DMS53 (cell line): ENCODE data around the gene CARNS1.
"Not testable (repeated sequence)": the region's sequence is repeated elsewhere in the genome, so short reads cannot be mapped to it uniquely, and the experiment has no call there.

Experiments used
- DNase-seq: peaks from one replicate; lab custom pipeline; 2025; lab: John Stamatoyannopoulos, UW

The CARNS1 gene

GRCh38 chr11:67396587-67397389 is 18.7 kb upstream of the CARNS1 start:
- peak; percentile 57 for DNase-seq

GRCh38 chr11:67397536-67397935 is 17.9 kb upstream of the CARNS1 start:
- no peak for DNase-seq

- no peak for DNase-seq
Measured at GRCh38 chr11:67397986-67398660, 17.4 kb upstream of the CARNS1 start.

GRCh38 chr11:67398661-67399563 is 16.6 kb upstream of the CARNS1 start:
- DNase-seq = no peak

- no peak for DNase-seq
Measured at GRCh38 chr11:67400251-67400941, 15.1 kb upstream of the CARNS1 start.

- peak; percentile 43 for DNase-seq
Measured at GRCh38 chr11:67400942-67401494, 14.5 kb upstream of the CARNS1 start.

- peak; percentile 97 for DNase-seq
Measured at GRCh38 chr11:67401495-67402191, 13.8 kb upstream of the CARNS1 start, which contains the start of gene PPP1CA. TSS of gene PPP1CA (minus strand) at chr11:67401858. CDS start at chr11:67401782, 76 bp downstream.

- not testable (repeated sequence) for DNase-seq
Measured at GRCh38 chr11:67402192-67402839, 13.2 kb upstream of the CARNS1 start.

GRCh38 chr11:67403085-67403484 is 12.4 kb upstream of the CARNS1 start:
- not testable (repeated sequence) for DNase-seq

GRCh38 chr11:67404515-67405195 is 10.8 kb upstream of the CARNS1 start:
- DNase-seq = no peak

GRCh38 chr11:67405196-67405567 is 10.3 kb upstream of the CARNS1 start:
- DNase-seq = no peak

GRCh38 chr11:67405688-67406339 is 9.7 kb upstream of the CARNS1 start:
- DNase-seq = no peak

GRCh38 chr11:67406420-67406968 is 9.0 kb upstream of the CARNS1 start:
- no peak for DNase-seq

- peak; percentile 56 for DNase-seq
Measured at GRCh38 chr11:67406969-67407687, 8.3 kb upstream of the CARNS1 start.

- no peak for DNase-seq
Measured at GRCh38 chr11:67407688-67408163, 7.8 kb upstream of the CARNS1 start.

GRCh38 chr11:67408437-67409200 is 6.9 kb upstream of the CARNS1 start:
- no peak for DNase-seq

GRCh38 chr11:67409261-67409666 is 6.2 kb upstream of the CARNS1 start:
- DNase-seq = no peak
